IMR-90 (cell line): ENCODE results near the gene MCTP1.
"Not testable (repeated sequence)": the region's sequence is repeated elsewhere in the genome, so short reads cannot be mapped to it uniquely, and the experiment has no call there.

Source experiments
- MXI1 ChIP-seq: IDR thresholded peaks from 2 replicates; pipeline ENCODE4 v1.6.1; 2012; ENCODE audit warnings: low read depth, mild to moderate bottlenecking, low read length, moderate library complexity, borderline replicate concordance
- USF2 ChIP-seq: fragments of 150-350 bp; IDR thresholded peaks from 2 replicates; pipeline ENCODE4 v1.6.1; 2017; ENCODE audit warnings: mild to moderate bottlenecking, antibody characterized with exemption, low read length, low read depth
- TF ChIP-seq, protein P1 (sequence below): conservative IDR thresholded peaks from 2 replicates; pipeline ENCODE4 v1.5.1; 2012; ENCODE audit warnings: mild to moderate bottlenecking, low read depth, low read length, improper control_type of control experiment
- TF ChIP-seq, protein P2 (sequence below): fragments of 150-350 bp; IDR thresholded peaks from 2 replicates; pipeline ENCODE4 v1.6.1; 2016; ENCODE audit warnings: low read depth, mild to moderate bottlenecking, low read length, moderate library complexity, borderline replicate concordance

DNA sequence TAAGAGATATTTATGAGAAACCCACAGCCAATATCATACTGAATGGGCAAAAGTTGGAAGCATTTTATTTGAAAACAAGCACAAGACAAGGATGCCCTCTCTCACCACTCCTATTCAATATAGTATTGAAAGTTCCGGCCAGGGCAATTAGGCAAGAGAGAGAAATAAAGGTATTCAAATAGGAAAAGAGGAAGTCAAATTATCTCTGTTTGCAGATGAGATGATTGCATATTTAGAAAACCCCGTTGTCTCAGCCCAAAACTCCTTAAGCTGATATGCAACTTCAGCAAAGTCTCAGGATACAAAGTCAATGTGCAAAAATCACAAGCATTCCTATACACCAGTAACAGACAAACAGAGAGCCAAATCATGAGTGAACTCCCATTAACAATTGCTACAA lies 325.6 kb downstream of the MCTP1 start:
- TF ChIP-seq, protein P1, sequence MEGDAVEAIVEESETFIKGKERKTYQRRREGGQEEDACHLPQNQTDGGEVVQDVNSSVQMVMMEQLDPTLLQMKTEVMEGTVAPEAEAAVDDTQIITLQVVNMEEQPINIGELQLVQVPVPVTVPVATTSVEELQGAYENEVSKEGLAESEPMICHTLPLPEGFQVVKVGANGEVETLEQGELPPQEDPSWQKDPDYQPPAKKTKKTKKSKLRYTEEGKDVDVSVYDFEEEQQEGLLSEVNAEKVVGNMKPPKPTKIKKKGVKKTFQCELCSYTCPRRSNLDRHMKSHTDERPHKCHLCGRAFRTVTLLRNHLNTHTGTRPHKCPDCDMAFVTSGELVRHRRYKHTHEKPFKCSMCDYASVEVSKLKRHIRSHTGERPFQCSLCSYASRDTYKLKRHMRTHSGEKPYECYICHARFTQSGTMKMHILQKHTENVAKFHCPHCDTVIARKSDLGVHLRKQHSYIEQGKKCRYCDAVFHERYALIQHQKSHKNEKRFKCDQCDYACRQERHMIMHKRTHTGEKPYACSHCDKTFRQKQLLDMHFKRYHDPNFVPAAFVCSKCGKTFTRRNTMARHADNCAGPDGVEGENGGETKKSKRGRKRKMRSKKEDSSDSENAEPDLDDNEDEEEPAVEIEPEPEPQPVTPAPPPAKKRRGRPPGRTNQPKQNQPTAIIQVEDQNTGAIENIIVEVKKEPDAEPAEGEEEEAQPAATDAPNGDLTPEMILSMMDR: not testable (repeated sequence)
- TF ChIP-seq, protein P2, sequence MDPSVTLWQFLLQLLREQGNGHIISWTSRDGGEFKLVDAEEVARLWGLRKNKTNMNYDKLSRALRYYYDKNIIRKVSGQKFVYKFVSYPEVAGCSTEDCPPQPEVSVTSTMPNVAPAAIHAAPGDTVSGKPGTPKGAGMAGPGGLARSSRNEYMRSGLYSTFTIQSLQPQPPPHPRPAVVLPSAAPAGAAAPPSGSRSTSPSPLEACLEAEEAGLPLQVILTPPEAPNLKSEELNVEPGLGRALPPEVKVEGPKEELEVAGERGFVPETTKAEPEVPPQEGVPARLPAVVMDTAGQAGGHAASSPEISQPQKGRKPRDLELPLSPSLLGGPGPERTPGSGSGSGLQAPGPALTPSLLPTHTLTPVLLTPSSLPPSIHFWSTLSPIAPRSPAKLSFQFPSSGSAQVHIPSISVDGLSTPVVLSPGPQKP: not testable (repeated sequence)
- not testable (repeated sequence) for TF ChIP-seq USF2, MXI1
